ENCODE data around the gene OPN4. TPM values are rescaled to one million over a fixed set of nuclear protein-coding genes. Genes with fewer than 3 reads are reported as not detected.
A peak's percentile ranks its signal among the peaks of the same experiment; 100 is the strongest.

OPN4 gene
- total RNA-seq, 1 donor from 2014 or later: not detected

DNA sequence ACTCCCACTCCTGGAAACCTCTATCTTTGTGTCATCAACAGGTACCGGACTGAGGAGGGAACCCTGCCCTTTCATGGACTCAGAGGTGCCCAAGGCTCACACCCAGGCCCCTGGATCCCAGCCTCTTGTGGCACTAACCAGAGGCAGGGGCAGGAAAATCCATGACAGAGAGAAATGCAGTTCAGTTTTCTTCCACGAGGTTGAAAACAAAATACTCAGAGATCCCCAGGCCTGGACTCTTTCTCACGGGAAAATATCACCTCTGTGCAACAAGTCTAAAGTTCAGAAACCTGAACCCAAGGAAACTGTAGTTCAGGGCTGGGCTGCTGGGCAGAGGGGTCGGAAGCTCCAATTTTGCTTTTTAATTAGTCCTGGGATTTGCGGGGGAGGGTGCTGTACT lies 21.4 kb upstream of the OPN4 start:
- TF ChIP-seq CTCF (IDR thresholded peaks at IDR 0.05): no peak
- intact Hi-C loops (cut with DNase I): no loop called here
- Histone ChIP-seq H3K27ac (no peak overlapping the region), H3K27me3 (peaks cover 44% of the 10 kb centered on the region), H3K4me1 (no peaks in the 10 kb centered on the region), H3K4me3 (no peak overlapping the region), H3K9me3 (no peaks in the 10 kb centered on the region), H3K36me3 (no peaks in the 10 kb centered on the region)
- DNase-seq (no peak), ATAC-seq (peak; percentile 21)

GRCh38 chr10:86635402-86635801 lies 18.9 kb upstream of the OPN4 start:
- ATAC-seq (no peak), DNase-seq (no peak)
- Histone ChIP-seq H3K27me3 (peaks cover 38% of the 10 kb centered on the region), H3K27ac (no peak overlapping the region), H3K36me3 (no peaks in the 10 kb centered on the region), H3K9me3 (no peaks in the 10 kb centered on the region), H3K4me1 (no peaks in the 10 kb centered on the region), H3K4me3 (no peak overlapping the region)
- no peak for TF ChIP-seq CTCF (IDR thresholded peaks at IDR 0.05)
- intact Hi-C loops (cut with DNase I): no loop called here

DNA sequence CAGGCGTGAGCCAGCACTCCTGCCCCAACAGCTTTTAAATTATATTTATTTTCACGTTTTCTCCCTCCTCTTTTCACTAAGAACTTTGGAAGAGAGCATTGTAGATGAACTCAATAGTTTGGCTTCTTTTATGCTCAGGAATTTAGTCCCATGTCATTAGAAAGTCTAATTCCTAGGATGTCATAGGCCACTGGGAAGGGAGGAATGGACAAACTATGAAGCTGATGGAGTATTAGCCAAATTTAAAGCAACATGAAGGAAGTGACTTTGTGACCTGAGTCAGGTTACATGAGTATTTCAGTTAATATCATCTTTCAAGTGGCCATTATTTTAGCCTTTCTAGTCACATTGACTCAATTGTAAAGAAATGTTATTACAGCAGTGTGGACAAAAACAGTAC lies 18.0 kb upstream of the OPN4 start:
- H3K27me3 ChIP-seq: peaks cover 29% of the 10 kb centered on the region
- no peaks in the 10 kb centered on the region for H3K4me1 ChIP-seq
- no peaks in the 10 kb centered on the region for H3K9me3 ChIP-seq
- H3K4me3 ChIP-seq: no peak overlapping the region
- no peak for TF ChIP-seq CTCF (IDR thresholded peaks at IDR 0.05)
- ATAC-seq (no peak), DNase-seq (no peak)
- no peak overlapping the region for H3K27ac ChIP-seq
- intact Hi-C loops (cut with DNase I): no loop called here
- H3K36me3 ChIP-seq: no peaks in the 10 kb centered on the region

DNA sequence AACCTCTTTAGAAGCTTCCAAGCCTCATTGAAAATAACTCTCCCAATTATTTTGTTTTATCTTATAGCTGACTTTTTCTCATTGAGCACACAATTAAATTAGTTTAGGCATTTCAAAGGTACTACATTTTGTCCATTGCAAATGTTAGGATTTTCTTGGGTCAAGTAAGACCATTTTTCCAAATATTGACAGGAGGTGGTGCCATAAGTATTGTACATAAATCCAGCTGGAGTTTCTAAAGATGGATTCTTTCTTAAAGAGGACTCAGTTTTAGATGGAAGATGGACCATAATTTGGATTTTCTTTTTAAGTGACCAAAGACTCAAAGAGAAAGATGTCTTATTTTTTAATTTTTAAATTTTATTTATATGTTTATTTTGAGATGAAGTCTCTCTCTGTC lies 12.3 kb upstream of the OPN4 start:
- Histone ChIP-seq H3K36me3 (no peaks in the 10 kb centered on the region), H3K27ac (no peak overlapping the region), H3K4me1 (no peaks in the 10 kb centered on the region), H3K27me3 (no peaks in the 10 kb centered on the region), H3K9me3 (no peaks in the 10 kb centered on the region), H3K4me3 (no peak overlapping the region)
- intact Hi-C loops (cut with DNase I): no loop called here
- TF ChIP-seq CTCF (IDR thresholded peaks at IDR 0.05): no peak
- no peak for DNase-seq
- no peak for ATAC-seq

GRCh38 chr10:86642499-86642898 lies 11.8 kb upstream of the OPN4 start:
- Histone ChIP-seq H3K4me3 (no peak overlapping the region), H3K4me1 (no peaks in the 10 kb centered on the region), H3K27me3 (no peaks in the 10 kb centered on the region), H3K9me3 (no peaks in the 10 kb centered on the region), H3K36me3 (no peaks in the 10 kb centered on the region), H3K27ac (no peak overlapping the region)
- TF ChIP-seq CTCF (IDR thresholded peaks at IDR 0.05): no peak
- ATAC-seq (no peak), DNase-seq (no peak)
- intact Hi-C loops (cut with DNase I): no loop called here

- Histone ChIP-seq H3K9me3 (no peaks in the 10 kb centered on the region), H3K27ac (no peak overlapping the region), H3K27me3 (no peaks in the 10 kb centered on the region), H3K36me3 (no peaks in the 10 kb centered on the region), H3K4me3 (no peak overlapping the region), H3K4me1 (peaks cover 2% of the 10 kb centered on the region)
- no peak for ATAC-seq
- peak; percentile 26 for TF ChIP-seq CTCF (IDR thresholded peaks at IDR 0.05)
- intact Hi-C loops (cut with DNase I): no loop called here
- no peak for DNase-seq
Observed at GRCh38 chr10:86644152-86644793, 10.1 kb upstream of the OPN4 start.

Data from upper lobe of right lung (tissue), 1 donor.